Stimulated activated CD8-positive, alpha-beta memory T cell treated with anti-CD3 and anti-CD28 coated beads, Interleukin-7, amount 100 ng/mL, for 1 hour (primary cell): ENCODE measurements around the gene RAP1GDS1.

Experiments used
- DNase-seq, 2 donors: peaks; one replicate each; pipeline ENCODE4 v3.0.0-alpha.2; 2020; ENCODE audit warnings: low read depth in 2 of 2

The RAP1GDS1 gene, protein sequence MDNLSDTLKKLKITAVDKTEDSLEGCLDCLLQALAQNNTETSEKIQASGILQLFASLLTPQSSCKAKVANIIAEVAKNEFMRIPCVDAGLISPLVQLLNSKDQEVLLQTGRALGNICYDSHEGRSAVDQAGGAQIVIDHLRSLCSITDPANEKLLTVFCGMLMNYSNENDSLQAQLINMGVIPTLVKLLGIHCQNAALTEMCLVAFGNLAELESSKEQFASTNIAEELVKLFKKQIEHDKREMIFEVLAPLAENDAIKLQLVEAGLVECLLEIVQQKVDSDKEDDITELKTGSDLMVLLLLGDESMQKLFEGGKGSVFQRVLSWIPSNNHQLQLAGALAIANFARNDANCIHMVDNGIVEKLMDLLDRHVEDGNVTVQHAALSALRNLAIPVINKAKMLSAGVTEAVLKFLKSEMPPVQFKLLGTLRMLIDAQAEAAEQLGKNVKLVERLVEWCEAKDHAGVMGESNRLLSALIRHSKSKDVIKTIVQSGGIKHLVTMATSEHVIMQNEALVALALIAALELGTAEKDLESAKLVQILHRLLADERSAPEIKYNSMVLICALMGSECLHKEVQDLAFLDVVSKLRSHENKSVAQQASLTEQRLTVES

DNA sequence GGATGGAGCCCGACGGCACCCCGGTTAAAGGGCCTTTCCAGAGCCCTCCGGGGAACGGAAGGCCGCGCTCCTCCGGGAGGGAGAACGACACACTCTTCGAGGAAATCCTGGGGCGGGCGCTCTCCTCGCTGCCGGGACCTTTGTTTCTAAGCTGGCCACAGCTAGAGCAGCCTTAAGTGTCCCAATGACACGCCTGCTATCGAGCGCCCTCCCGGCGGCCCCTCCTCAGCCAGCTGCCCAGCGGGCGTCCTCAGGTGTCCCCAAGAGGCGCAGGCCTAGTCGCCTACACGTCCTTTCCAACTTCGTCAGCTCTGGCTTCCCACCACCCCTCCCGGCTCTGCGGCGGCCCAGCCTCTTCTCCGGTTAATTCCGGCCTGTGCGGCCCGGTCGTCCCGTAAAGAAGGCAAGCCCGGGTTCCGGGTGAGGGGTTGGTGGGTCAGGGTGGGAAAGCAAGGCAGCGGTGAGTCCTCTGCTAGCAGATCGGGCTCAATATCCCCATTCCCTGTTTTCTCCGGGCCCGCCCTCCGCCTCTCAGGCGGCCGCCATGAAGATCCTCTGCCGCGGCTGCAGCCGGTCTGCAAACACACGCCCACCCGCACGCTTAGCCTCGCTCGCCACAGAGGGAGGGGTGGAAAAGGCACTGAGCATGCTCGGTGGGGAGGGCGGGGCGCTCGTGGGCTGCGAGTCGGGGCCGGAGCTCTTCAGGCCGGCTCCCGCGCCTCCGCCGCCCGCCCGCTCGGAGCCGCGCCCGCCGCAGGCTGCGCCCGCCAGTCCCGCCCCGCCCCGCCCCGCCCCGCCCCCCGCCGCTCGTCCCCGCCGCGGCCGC, at the start of gene RAP1GDS1:
RAP1GDS1 (plus strand) TSS at position 806 of the 826 bp plus-strand sequence. CDS start 182 bp downstream, outside the sequence.
- peak; percentile 70 to 77 for DNase-seq

DNA sequence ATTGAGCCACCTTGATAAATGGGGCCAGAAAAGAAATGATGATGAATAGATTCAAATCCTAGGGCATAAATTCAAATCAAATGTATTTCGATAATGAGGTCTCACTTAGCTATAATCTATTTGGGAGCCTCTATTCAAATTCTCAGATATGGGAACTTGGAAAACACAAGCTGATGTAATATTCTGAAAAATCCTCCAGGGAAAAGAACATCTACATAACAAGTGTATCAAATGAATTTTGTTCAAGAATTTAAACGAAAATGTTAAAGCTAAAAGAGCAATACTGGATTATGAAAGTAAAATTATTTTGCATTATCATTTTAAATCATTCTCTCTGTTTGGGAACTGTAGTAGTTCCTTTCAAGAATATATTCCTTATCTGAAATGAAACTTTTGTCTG, 38.9 kb upstream of the RAP1GDS1 start:
- no peak for DNase-seq

DNA sequence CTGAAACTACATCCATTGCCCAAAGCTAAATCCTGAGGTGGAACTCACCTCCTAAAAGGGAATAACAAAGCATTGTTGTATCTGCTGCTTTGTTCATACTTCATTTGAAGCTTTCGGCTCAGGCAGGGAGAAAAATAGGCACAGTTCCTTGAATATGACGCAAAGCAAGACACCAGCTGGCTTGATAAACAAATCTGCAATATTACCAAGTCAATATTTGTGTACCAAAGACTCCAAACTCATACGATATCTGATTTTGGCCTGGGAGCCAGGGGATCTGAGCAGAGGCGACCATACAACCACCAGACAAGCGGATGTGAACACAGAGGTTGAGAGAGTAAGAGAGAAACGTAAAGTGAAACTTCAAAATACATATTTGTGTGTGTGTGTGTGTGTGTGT, 34.8 kb upstream of the RAP1GDS1 start:
- no peak for DNase-seq

DNA sequence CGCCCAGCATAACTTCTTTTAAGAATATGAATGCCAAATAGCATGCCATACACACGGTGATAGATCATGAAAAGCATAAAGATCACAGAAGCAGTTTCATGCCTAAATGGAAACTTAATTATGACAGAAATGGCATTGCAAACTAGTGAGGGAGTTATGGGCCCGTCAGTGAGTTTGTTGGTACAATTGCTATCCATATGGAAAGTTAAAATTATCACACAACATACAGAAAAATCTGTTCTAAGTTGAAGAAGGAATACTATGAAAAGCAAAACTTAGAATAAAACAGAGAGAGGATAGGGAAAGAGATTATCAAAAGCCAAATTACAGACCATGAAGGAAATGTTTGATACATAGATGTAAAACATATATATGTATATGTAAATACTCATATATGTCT, 30.2 kb upstream of the RAP1GDS1 start:
- no peak for DNase-seq

DNA sequence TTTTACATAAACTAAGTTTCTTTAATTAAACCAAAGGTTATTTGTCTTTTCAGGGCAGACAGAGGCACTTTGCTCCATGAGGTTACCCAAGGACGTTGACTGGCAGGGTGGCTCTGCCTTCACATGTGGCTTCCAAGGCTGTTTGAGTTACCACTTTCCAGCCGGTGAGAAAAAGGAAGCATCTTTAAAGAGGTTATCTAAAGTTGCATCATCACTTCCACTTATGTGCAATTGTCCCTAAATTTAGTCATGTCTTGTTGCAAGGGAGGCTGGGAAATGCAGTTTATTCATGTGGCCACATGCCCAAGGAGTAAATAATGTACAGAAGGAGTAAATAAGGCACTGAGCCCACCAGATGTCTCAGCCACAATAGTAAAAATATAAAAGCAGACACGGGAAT, 29.0 kb upstream of the RAP1GDS1 start:
- no peak for DNase-seq

DNA sequence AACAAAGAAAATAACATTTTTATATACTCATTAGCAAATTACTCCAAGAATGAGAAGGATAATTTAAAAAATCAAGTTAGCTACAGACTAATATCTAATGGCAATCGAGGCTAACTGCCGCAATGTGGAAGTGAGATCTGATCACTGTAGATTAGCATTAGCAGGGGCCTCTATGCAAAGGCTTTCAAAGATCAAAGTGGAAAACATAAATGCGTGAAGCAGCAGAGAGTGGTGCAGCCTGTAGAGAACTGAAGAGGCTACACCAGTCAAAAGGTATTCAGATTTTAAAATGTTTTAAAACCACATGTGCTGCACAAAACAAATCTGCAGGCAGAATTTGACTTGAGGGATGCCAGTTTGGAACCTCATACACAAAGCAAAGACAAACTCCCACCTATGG, 24.0 kb upstream of the RAP1GDS1 start:
- no peak for DNase-seq

DNA sequence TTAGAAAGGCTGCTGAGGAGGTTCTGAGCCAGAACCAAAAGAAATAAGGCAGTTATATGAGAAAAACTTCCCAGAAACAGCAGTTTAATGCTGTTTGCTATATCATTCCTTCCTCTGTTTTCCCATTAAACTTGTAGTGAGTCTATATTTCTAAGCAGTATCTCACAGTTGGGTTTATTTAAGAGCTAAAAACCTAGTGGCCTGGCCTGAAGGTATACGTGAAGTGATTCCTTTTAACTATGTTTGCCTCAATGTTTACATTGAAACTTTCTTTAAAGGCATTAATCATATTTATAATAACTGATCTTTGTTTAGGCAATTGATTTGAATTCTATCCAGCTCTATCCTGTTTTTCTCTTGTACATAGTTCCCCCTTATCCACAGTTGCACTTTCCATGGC, 19.1 kb upstream of the RAP1GDS1 start:
- DNase-seq: no peak

DNA sequence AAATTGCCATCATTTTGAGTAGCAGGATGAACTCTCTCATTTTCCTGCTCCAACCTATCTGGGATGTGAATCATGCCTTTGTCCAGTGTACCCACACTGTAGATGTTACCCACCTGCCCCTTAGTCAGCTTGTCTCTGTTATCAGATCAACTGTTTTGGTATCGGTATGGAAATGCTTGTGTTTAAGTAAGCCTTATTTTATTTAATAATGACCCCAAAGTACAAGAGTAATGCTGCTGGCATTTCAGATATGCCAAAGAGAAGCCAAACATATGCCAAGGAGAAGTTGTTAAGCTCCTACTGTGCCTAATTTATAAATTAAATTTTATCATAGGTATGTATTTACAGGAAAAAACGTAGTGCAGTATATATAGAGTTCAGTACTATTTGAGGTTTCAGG, 18.6 kb upstream of the RAP1GDS1 start:
- no peak for DNase-seq

DNA sequence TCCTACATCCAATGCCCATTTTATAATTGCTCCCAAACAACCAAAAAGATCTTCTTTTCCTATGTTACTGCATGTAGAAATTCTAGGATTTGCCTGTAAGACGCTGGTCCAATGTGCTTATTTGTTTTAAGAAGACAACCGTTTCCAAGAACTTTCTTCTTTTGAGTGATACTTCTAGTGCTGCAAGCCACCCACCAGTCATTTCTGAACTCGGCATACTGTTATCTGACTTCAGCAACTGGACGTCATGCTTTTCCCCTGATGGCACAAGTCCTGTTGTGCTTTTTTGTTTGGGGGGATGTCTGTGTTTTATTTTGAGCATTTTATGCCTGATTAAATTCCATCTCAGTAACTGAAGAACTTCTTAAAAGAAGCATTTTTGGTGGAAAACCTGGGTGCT, 16.0 kb upstream of the RAP1GDS1 start:
- DNase-seq: no peak

DNA sequence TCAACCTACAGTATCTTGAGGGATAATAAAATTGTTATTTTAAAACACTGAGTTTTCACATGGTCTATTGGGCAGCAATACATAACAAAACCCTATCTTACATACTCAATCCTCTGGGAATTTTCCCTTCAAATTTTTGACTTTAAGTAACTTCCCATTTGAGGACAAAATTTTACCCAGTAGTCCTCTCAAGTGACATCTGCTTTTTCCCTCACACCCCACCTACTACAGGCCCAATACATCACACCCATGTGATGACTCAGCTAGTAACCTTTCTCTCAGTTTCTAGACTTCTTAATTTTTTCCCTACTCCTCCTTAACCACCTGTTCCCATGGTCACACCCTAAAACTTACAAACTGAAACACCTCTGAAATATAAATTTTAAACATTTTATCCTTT, 12.2 kb upstream of the RAP1GDS1 start:
- no peak for DNase-seq

DNA sequence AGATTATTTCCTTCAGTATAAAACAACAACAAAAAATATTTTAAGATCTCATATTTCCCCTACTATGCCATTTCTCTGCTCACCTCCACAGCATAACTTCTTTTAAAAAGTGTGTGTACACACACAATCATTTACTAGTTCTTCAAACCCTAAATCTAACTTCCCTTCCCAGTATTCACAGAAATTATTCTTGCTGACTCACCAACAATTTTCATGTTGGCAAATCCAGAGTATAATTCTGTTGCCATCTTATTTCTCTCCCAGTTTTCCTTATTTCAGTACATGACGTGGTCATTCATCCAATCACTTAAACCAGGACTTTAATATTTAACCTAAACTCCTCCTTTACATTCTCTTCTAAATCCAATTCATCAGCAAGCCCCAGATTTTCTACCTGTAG, 11.4 kb upstream of the RAP1GDS1 start:
- no peak for DNase-seq

DNA sequence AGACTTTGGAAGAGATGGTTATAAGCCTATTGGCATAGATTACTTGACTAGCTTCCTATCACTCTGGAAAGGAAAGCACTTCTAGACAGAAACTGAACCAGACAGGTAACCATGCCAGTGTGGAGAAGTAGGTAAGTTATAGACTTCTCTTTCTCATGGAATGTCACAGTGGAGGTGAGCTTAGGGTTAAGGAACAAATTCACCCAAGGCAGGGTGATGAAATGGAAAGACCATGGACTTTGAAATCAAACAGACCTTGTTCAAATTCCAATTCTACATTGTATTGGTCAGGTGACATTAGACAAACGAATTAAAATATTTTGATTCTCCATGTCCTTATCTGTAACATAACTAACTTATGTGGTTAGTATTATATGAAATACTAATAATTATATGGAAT, 7.7 kb upstream of the RAP1GDS1 start:
- DNase-seq: no peak

DNA sequence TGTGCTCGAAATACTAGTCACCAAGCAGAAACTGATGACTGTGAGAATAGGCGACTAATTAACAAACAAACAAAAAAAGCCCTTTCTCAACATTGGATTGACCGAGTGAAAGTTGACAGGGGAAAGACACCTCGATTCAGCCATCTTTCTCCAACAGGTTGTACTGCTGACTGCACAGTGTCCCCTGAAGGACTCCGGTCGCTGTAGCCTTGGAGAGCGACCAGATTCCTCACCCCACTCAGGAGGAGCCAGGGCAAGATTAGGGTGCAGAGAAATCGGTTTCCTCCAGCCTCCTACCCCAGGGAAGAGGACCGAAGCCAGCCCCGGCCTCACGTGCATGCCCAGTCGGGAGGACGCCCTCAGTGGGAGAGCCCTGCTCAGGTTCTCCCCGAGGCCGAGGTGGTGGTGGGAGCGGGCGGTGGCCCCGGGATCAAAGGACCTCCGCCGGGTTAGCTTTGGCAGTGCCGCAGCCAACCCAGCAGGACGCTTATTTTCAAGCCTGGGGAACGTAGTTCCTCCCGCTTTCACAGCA, 1.1 kb upstream of the RAP1GDS1 start:
- DNase-seq: peak in 1 of 2 donors; percentile 7

DNA sequence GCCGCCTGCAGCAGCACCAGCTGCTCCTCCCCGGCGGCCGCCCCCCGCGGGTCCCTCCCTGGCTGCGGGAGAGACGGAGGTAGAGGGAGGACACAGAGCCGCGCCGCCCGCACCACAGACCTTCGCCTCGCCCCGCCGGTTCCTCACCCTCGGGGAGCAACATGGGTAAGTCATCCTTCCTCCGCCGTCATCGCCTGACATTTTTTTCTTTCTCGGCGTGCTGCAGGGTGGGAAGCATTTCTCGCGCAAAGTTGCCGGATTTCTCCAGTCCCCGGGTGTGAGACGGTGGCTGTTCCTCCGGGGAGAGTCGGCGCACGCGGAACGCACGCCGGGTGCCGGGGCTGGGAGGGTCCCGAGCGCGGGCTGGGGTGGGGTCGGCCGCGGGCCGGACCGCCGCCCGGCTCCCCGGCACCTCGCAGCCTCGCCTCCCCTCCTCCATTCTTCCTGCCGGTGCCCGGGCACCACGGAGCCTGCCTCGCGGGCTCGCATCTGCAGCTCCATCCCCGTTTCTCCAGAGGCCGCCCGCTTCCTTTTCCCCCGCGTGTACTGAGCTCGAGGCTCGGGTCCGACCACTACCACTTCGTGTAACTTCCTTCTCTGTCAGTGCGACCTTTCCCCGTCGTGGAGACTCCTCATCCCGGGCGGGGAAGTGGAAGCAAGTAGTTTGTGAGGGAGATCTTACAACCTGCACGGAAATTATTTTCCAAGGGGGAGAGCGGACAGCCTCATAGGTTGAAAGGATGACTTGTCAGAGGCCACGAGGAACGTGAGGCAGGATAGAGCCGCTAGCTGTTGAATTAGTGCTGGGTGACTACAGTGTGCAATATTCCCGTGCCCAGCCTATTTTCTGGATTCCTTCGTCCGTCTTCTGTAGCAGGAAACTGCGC, 464 bp downstream of the RAP1GDS1 start:
- peak in 1 of 2 donors; percentile 9 for DNase-seq

DNA sequence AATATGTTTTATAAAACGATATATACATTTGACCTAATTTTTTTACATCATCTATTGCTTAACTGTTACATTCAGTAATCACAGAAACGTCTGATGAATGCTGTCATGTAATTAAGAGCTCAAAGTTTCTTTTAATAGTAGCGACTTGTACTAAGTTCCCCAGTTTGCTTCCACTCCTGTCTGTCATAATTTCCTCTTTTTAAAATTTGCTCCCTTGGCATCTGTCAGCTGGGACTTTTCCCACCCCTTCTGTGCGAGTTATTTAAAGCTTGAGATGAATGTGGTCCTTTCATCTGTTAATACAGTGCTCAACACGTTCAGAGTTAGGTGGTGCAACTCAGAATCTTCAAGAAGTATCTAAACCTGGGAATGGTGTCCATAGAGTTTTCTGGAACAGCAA, 1.2 kb downstream of the RAP1GDS1 start:
- no peak for DNase-seq

DNA sequence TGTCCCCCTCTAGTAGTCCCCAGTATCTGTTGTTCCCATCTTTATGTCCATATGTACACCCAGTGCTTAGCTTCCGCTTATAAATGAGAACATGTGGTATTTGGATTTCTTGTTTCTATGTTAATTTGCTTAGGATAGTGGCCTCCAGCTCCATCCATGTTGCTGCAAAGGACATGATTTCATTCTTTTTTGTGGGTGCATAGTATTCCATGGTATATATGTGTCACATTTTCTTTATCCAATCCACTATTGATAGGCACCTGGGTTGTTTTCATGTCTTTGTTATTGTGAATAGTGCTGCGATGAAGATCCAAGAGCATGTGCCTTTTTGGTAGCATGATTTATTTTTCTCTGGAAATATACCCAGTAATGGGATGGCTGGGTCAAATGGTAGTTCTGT, 6.3 kb downstream of the RAP1GDS1 start:
- DNase-seq: no peak

DNA sequence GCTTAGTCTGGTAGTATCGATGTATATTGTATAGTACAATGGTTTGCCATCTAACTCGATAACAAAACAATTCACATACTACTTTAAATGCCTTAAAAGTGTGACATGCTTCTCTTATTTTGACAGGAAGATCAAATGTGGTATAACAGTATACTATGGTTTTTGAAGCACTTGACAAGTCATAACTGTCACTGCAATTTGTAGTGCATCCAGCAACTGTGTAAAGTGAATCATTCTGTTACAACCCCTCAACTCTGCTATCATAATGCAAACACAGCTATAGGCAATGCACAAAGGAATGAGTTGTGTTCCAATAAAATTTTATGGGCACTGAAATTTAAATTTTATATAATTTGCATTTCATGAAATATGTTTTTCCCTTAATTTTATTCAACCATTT, 14.0 kb downstream of the RAP1GDS1 start:
- DNase-seq: no peak

DNA sequence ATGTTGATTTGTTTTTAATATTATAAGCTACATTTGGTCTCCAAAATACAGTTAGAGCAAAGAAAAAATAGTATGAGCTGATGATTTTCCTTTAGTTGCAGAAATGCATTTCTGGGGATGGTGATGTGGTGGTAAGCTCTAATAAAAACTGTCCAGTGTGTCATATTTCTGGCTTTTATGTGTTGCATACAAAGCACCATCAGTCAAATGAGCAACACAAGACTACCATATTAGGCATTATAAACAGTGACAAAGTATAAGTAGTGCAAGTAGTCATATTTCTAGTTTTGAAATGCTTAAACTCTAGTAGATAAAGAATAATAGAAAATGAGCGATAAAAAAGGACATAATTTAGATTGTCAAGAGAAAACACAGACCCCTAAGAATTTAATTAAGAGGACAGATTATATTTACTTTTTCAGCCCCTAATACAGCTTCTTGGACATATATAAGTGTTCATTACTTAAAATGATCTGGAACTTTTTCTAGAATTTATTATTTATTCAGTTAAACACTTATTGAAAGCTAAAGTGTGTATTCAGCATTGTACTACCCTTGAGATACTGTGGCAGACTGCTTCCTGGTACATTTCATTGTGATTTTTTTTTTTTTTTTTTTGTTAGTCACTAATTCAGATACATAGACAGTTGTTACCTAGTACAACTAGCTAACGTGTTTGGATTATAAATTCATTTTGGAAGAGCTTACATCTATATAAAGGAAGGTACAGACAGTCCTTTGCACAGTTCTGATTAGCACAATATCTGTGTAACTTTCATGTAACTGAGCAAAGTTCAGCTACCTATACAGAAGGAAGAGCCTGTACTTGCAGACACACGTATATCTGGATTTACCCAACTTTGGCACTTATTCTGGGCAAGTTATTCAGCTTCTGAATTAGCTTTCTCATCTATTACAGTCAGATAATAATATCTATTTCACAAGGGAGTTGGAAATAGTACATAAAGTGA, 22.3 kb downstream of the RAP1GDS1 start:
- DNase-seq: no peak

DNA sequence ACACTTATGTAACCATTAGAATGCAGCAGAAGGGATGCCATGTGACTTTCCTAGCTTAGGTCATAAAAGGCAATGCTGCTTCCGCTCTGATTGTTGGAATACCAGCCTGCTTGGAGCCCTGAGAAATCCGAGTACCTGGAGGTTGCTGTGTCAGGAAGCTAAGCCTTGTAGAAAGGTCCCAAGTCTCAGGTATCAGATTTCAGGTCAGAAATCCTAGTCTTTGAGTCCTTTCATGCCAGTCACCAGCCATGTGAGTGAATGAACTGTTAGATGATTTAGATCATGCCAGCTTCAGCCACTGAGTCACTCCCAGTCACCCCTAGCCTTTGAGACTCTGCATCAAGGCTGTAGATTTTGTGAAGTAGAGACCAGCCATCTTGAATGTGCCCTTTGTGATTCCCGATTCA, 23.5 kb downstream of the RAP1GDS1 start:
- no peak for DNase-seq

DNA sequence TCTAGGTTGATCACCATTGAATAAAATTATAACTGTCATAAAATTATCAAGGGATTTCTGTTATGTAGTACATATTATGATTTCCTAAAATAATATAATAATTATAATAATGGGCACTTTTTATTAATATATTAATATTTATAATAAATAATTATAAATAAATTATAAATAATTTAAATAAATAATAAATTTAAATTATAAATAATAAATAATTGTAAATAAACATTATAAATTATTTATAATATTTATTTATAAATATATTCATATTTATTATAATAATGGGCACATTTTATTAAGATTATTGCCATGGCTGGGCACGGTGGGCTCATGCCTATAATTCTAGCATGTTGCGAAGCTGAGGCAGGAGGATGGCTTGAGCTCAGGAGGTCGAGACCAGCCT, 24.5 kb downstream of the RAP1GDS1 start:
- DNase-seq: no peak
